ENCODE measurements around the gene ZNG1A.
"Not testable (repeated sequence)": the region's sequence is repeated elsewhere in the genome, so short reads cannot be mapped to it uniquely, and the experiment has no call there.

ZNG1A gene

GRCh38 chr9:108742-109495, 69.9 kb downstream of the ZNG1A start:
- not testable (repeated sequence) for H3K4me3 ChIP-seq (ENCODE audit: low read length); H3K9me3 ChIP-seq (ENCODE audit: control insufficient read depth, low read length); H3K4me1 ChIP-seq (ENCODE audit: control insufficient read depth, insufficient read depth, low read length); H3K9ac ChIP-seq (ENCODE audit: low read length); H3K36me3 ChIP-seq (ENCODE audit: control insufficient read depth, insufficient read depth, low read length)
- H3K27me3 ChIP-seq (ENCODE audit: control insufficient read depth, insufficient read depth, low read length), result peaks cover 16% of the 10 kb centered on the region

DNA sequence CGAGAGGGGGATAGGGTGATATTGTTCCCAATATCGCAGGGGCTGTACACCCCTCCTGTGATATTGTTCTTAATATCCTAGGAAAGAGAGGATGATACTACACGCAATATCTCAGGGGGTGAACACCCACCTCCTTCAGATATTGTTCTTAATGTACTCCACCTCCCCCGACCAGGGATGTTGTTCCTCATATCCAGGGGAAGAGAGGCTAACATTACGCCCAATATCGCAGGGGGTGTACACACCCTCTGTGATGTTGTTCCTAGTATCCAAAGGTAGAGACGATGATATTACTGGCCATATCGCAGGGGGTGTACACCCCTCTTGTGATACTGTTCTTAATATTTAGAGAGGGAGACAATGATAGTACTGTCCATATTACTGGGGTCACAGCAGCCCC, 72.9 kb downstream of the ZNG1A start:
- H3K4me3 ChIP-seq (ENCODE audit: low read length); H3K9me3 ChIP-seq (ENCODE audit: control insufficient read depth, low read length); H3K36me3 ChIP-seq (ENCODE audit: control insufficient read depth, insufficient read depth, low read length); H3K27me3 ChIP-seq (ENCODE audit: control insufficient read depth, insufficient read depth, low read length); H3K9ac ChIP-seq (ENCODE audit: low read length); H3K4me1 ChIP-seq (ENCODE audit: control insufficient read depth, insufficient read depth, low read length): not testable (repeated sequence)

DNA sequence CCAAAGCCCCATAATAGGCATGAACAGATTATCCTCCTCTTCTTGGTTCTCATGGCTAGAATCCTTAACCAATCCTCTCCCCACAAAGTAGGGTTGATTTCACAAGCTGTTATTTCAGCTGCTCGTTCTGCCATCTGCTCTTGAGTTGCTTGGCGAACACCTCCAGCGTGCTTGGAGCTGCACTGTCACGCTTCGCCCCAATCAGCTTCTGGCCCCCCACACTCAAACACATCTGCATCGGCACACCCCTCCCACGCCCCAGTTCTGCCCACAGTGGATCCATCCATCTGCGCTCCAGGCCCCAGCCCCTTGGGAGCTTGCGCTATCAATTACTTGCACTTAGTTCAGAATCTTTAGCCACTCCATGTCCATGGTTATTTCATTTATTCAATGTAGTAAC, 78.4 kb downstream of the ZNG1A start:
- not testable (repeated sequence) for H3K27me3 ChIP-seq (ENCODE audit: control insufficient read depth, insufficient read depth, low read length); H3K4me1 ChIP-seq (ENCODE audit: control insufficient read depth, insufficient read depth, low read length); H3K4me3 ChIP-seq (ENCODE audit: low read length); H3K36me3 ChIP-seq (ENCODE audit: control insufficient read depth, insufficient read depth, low read length); H3K9me3 ChIP-seq (ENCODE audit: control insufficient read depth, low read length); H3K9ac ChIP-seq (ENCODE audit: low read length)

GRCh38 chr9:99867-100266, 79.0 kb downstream of the ZNG1A start:
- not testable (repeated sequence) for H3K27me3 ChIP-seq (ENCODE audit: control insufficient read depth, insufficient read depth, low read length); H3K9ac ChIP-seq (ENCODE audit: low read length); H3K4me3 ChIP-seq (ENCODE audit: low read length); H3K4me1 ChIP-seq (ENCODE audit: control insufficient read depth, insufficient read depth, low read length); H3K36me3 ChIP-seq (ENCODE audit: control insufficient read depth, insufficient read depth, low read length); H3K9me3 ChIP-seq (ENCODE audit: control insufficient read depth, low read length)

GRCh38 chr9:98775-99174, 80.1 kb downstream of the ZNG1A start:
- not testable (repeated sequence) for H3K36me3 ChIP-seq (ENCODE audit: control insufficient read depth, insufficient read depth, low read length); H3K27me3 ChIP-seq (ENCODE audit: control insufficient read depth, insufficient read depth, low read length); H3K9me3 ChIP-seq (ENCODE audit: control insufficient read depth, low read length); H3K9ac ChIP-seq (ENCODE audit: low read length); H3K4me1 ChIP-seq (ENCODE audit: control insufficient read depth, insufficient read depth, low read length); H3K4me3 ChIP-seq (ENCODE audit: low read length)

DNA sequence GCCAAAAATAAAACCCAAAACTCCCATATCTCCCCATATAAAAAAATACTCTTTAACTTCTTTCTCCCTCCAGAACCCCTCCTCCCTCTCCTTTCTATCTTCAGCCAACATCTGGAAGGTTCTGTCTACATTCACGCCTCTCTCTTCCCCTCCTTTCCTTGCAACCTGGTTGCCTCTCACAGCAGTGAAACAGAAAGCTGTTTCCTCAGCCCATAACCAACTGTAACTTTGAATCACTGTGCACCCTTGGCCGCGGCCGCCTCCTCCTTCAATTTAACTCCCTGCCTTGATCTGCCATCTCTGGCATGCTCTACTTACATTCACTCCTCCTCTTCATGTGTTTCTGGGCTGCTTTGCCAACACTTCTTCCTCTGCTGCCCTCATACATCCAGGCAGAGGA, 83.9 kb downstream of the ZNG1A start:
- H3K27me3 ChIP-seq (ENCODE audit: control insufficient read depth, insufficient read depth, low read length); H3K4me3 ChIP-seq (ENCODE audit: low read length); H3K36me3 ChIP-seq (ENCODE audit: control insufficient read depth, insufficient read depth, low read length); H3K4me1 ChIP-seq (ENCODE audit: control insufficient read depth, insufficient read depth, low read length); H3K9me3 ChIP-seq (ENCODE audit: control insufficient read depth, low read length); H3K9ac ChIP-seq (ENCODE audit: low read length): not testable (repeated sequence)

DNA sequence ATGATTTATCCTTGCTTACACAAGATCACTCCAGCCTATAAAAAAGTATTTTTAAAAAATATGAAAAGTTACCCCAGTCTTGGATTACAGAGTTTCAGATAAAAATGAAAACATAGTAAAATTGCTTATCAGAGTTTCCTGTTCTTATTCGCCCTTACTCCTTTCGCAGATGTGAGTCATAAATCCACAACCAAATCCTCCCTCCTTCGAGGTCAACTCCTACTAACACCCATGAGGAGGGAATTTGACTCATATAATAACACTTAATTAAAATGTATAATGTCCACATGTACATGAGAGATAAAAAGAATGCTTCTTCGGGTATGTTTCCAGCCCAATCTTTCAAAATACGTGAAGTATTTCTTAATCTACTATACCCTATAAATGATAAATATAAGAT, 84.5 kb downstream of the ZNG1A start:
- H3K9me3 ChIP-seq (ENCODE audit: control insufficient read depth, low read length); H3K4me1 ChIP-seq (ENCODE audit: control insufficient read depth, insufficient read depth, low read length); H3K9ac ChIP-seq (ENCODE audit: low read length); H3K36me3 ChIP-seq (ENCODE audit: control insufficient read depth, insufficient read depth, low read length); H3K4me3 ChIP-seq (ENCODE audit: low read length); H3K27me3 ChIP-seq (ENCODE audit: control insufficient read depth, insufficient read depth, low read length): not testable (repeated sequence)

DNA sequence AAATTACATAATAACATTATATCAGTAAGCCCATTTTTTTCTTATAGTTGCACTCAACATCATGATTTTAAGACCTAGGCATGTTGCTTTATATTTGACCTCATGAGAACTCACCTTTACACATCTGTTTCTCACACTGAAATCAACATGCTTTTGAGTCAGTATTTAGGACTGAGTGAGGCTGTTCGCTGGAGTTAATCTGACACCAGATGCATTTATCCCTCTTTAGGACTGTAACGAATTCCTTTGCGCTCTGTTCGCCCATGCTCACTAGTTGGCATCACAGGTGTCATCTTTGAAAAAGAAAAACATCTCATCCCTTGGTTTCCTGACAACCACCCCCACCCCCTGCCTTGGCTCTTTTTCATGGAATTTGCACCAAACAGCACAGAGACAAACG, 84.9 kb downstream of the ZNG1A start:
- not testable (repeated sequence) for H3K4me3 ChIP-seq (ENCODE audit: low read length); H3K9ac ChIP-seq (ENCODE audit: low read length); H3K9me3 ChIP-seq (ENCODE audit: control insufficient read depth, low read length)

DNA sequence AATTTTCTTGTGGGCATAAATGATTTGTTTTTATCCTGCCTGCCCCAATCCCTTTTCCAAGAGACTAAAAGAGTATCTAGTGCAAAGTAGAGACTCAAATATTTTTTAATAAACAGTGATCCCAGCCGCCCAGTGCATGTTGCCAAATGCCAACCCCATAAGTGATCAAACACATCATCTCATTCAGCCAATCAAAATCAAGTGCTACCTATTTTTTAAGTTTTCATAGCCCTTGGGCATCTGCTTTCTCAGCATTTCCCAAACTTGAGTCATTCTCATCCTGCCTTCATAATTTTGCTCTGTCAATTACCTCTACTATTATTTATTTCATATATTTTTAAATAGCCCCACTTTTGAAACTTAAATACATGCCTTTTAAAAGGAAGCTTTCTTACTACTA, 88.0 kb downstream of the ZNG1A start:
- not testable (repeated sequence) for H3K4me3 ChIP-seq (ENCODE audit: low read length); H3K4me1 ChIP-seq (ENCODE audit: control insufficient read depth, insufficient read depth, low read length); H3K36me3 ChIP-seq (ENCODE audit: control insufficient read depth, insufficient read depth, low read length); H3K9me3 ChIP-seq (ENCODE audit: control insufficient read depth, low read length); H3K9ac ChIP-seq (ENCODE audit: low read length); H3K27me3 ChIP-seq (ENCODE audit: control insufficient read depth, insufficient read depth, low read length)

More for the DNA sequence above, 84.9 kb downstream of the ZNG1A start:
- H3K27me3 ChIP-seq (ENCODE audit: control insufficient read depth, insufficient read depth, low read length); H3K4me1 ChIP-seq (ENCODE audit: control insufficient read depth, insufficient read depth, low read length); H3K36me3 ChIP-seq (ENCODE audit: control insufficient read depth, insufficient read depth, low read length): not testable (repeated sequence)

- not testable (repeated sequence) for H3K4me3 ChIP-seq (ENCODE audit: low read length); H3K36me3 ChIP-seq (ENCODE audit: control insufficient read depth, insufficient read depth, low read length); H3K4me1 ChIP-seq (ENCODE audit: control insufficient read depth, insufficient read depth, low read length); H3K27me3 ChIP-seq (ENCODE audit: control insufficient read depth, insufficient read depth, low read length); H3K9me3 ChIP-seq (ENCODE audit: control insufficient read depth, low read length); H3K9ac ChIP-seq (ENCODE audit: low read length)
Observed at GRCh38 chr9:88396-89037, 90.3 kb downstream of the ZNG1A start.

- not testable (repeated sequence) for H3K4me3 ChIP-seq (ENCODE audit: low read length); H3K9me3 ChIP-seq (ENCODE audit: control insufficient read depth, low read length); H3K36me3 ChIP-seq (ENCODE audit: control insufficient read depth, insufficient read depth, low read length); H3K4me1 ChIP-seq (ENCODE audit: control insufficient read depth, insufficient read depth, low read length); H3K27me3 ChIP-seq (ENCODE audit: control insufficient read depth, insufficient read depth, low read length); H3K9ac ChIP-seq (ENCODE audit: low read length)
Observed at GRCh38 chr9:87860-88259, 91.0 kb downstream of the ZNG1A start.

DNA sequence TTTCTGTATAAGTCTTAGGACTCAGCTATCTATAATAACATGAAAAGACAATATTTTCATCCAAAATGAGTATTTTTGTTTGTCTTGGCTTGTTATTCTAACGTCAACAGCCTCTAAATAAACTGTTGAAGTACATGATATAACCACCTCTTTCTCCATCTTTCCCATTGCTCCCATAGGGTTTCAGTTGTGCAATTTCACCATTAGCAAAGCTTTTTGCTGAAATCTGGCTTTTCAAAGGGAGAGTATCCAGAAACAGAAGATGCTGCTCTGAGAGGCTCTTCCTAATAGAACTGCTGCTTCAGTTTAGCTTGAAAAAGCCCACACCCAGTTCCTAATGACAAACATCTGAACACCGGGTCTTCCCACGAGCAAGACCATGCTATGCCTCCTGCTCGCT, 91.8 kb downstream of the ZNG1A start:
- H3K27me3 ChIP-seq (ENCODE audit: control insufficient read depth, insufficient read depth, low read length); H3K36me3 ChIP-seq (ENCODE audit: control insufficient read depth, insufficient read depth, low read length); H3K9me3 ChIP-seq (ENCODE audit: control insufficient read depth, low read length); H3K9ac ChIP-seq (ENCODE audit: low read length); H3K4me3 ChIP-seq (ENCODE audit: low read length); H3K4me1 ChIP-seq (ENCODE audit: control insufficient read depth, insufficient read depth, low read length): not testable (repeated sequence)

DNA sequence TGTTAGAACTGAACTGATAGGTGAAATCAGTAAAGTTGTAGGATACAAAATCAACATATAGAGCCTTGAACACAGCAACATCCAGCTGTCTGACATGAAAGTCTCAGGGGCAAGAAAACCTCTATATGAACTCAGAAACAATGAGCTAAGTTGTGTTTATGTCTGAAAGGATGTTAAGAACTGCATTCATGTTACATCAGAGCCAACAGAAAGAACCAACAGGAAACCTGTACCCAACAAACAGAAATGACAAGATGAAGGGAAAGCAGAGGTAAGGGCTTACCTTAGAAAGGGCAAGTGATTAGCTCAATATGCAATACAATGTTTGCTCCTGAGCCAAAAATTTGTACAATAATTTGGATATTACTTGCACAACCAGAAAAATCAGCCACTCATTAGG, 92.2 kb downstream of the ZNG1A start:
- H3K36me3 ChIP-seq (ENCODE audit: control insufficient read depth, insufficient read depth, low read length); H3K4me3 ChIP-seq (ENCODE audit: low read length); H3K9me3 ChIP-seq (ENCODE audit: control insufficient read depth, low read length); H3K4me1 ChIP-seq (ENCODE audit: control insufficient read depth, insufficient read depth, low read length); H3K27me3 ChIP-seq (ENCODE audit: control insufficient read depth, insufficient read depth, low read length); H3K9ac ChIP-seq (ENCODE audit: low read length): not testable (repeated sequence)

All from mucosa of stomach (tissue), 1 donor.